Thymus (tissue), 11 donors: Measurements from ENCODE around the gene SOX6. TPM values are rescaled to one million over a fixed set of nuclear protein-coding genes. Genes with fewer than 3 reads are reported as not detected.

ENCODE experiments used
- DNase-seq, 9 donors: peaks; one replicate each; pipeline ENCODE4 v3.0.0-alpha.2; 2013; ENCODE audit warnings: low spot score in 9 of 9, low read depth in 6 of 9, missing footprints in 1 of 9
- H3K27ac ChIP-seq, 2 donors: one replicate each; pipeline ENCODE4 v1.5.1; 2013; ENCODE audit warnings: control low read depth in 1 of 2, low read depth in 1 of 2, low read length in 1 of 2, mild to moderate bottlenecking in 1 of 2, moderate library complexity in 1 of 2
- H3K27me3 ChIP-seq, 2 donors: one replicate each; pipeline ENCODE4 v1.5.1; 2013; ENCODE audit warnings: low read length in 1 of 2; ENCODE audit not compliant: control insufficient read depth in 2 of 2, insufficient read depth in 1 of 2
- H3K36me3 ChIP-seq, 2 donors: one replicate each; pipeline ENCODE4 v1.5.1; 2013; ENCODE audit warnings: low read length in 1 of 2, mild to moderate bottlenecking in 1 of 2, moderate library complexity in 1 of 2; ENCODE audit not compliant: control insufficient read depth in 2 of 2, insufficient read depth in 2 of 2
- H3K4me1 ChIP-seq, 2 donors: one replicate each; pipeline ENCODE4 v1.5.1; 2013; ENCODE audit warnings: low read length in 2 of 2; ENCODE audit not compliant: control insufficient read depth in 2 of 2, insufficient read depth in 2 of 2
- H3K4me3 ChIP-seq, 2 donors: one replicate each; pipeline ENCODE4 v1.5.1; 2013; ENCODE audit warnings: low read length in 2 of 2, control low read depth in 1 of 2, mild to moderate bottlenecking in 1 of 2
- H3K9me3 ChIP-seq, 2 donors: one replicate each; pipeline ENCODE4 v1.5.1; 2013; ENCODE audit warnings: low read length in 1 of 2, mild to moderate bottlenecking in 1 of 2; ENCODE audit not compliant: control insufficient read depth in 2 of 2, insufficient read depth in 1 of 2
- WGBS: extraction: QIAGEN DNeasy Blood & Tissue Kit; methylation state at CpG from one replicate; pipeline ENCODE4 v1.1.7; 2013; 5-methylcytosine and 5-hydroxymethylcytosine counted together
- polyA plus RNA-seq: library from polyadenylated mRNA; stranded (reverse); fragments of 200-250 nt; gene quantifications from one replicate; pipeline ENCODE4 v1.2.3, GENCODE V29; 2013
- total RNA-seq: library from RNA; stranded (reverse); fragments of 120-200 nt; gene quantifications from one replicate; pipeline ENCODE4 v1.2.4, GENCODE V29; 2013
- donor health status: healthy.

Gene SOX6
- total and polyA plus RNA-seq, 2 donors = 1.2 to 3.0 TPM

GRCh38 chr11:16296273-16296672 lies 60.1 kb downstream of the SOX6 start:
- no peaks in the 10 kb centered on the region for H3K36me3 ChIP-seq
- H3K27ac ChIP-seq = no peak overlapping the region
- no peak overlapping the region for H3K4me3 ChIP-seq
- DNase-seq = no peak
- H3K27me3 ChIP-seq = no peaks in the 10 kb centered on the region
- 96% methylated on average over 2 of the region's 2 CpGs for WGBS
- H3K4me1 ChIP-seq = no peaks in the 10 kb centered on the region
- H3K9me3 ChIP-seq = no peaks in the 10 kb centered on the region

GRCh38 chr11:16295592-16295991 lies 60.8 kb downstream of the SOX6 start:
- WGBS = 54% methylated on average over 1 of the region's 1 CpG
- Histone ChIP-seq H3K36me3 (no peaks in the 10 kb centered on the region), H3K9me3 (no peaks in the 10 kb centered on the region)

GRCh38 chr11:16293204-16293681 lies 63.1 kb downstream of the SOX6 start:
- 82% methylated on average over 2 of the region's 2 CpGs for WGBS
- no peak for DNase-seq
- Histone ChIP-seq H3K36me3 (no peaks in the 10 kb centered on the region), H3K27ac (no peak overlapping the region), H3K27me3 (no peaks in the 10 kb centered on the region), H3K4me3 (no peak overlapping the region), H3K4me1 (no peaks in the 10 kb centered on the region), H3K9me3 (no peaks in the 10 kb centered on the region)

More at GRCh38 chr11:16295592-16295991, 60.8 kb downstream of the SOX6 start:
- Histone ChIP-seq H3K4me1 (no peaks in the 10 kb centered on the region), H3K4me3 (no peak overlapping the region), H3K27me3 (no peaks in the 10 kb centered on the region), H3K27ac (no peak overlapping the region)
- DNase-seq = no peak

- Histone ChIP-seq H3K4me3 (no peak overlapping the region), H3K4me1 (no peaks in the 10 kb centered on the region), H3K27me3 (no peaks in the 10 kb centered on the region), H3K27ac (no peak overlapping the region), H3K36me3 (no peaks in the 10 kb centered on the region), H3K9me3 (no peaks in the 10 kb centered on the region)
- 96% methylated on average over 8 of the region's 8 CpGs for WGBS
- no peak for DNase-seq
These were observed 64.0 kb downstream of the SOX6 start for GRCh38 chr11:16292167-16292859.

DNA sequence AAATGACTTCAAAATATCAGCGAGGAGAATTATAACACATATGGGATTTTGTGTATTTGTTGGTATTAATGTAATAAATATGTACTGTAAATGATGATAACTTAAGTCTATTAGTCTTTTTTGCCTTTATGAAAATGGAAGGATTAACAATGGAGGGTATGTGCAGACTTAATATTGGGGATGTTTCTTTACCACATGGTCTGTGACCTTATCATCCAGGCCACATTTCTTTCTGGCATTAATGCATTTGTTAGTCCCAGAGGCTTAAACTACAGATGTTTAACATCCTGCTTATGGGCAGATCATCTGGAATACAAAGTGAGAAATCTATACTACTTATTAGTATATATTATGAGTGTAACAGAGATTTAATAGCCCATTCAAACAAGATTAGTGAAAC lies 64.6 kb downstream of the SOX6 start:
- Histone ChIP-seq H3K4me1 (no peaks in the 10 kb centered on the region), H3K4me3 (no peak overlapping the region), H3K27me3 (no peaks in the 10 kb centered on the region), H3K36me3 (no peaks in the 10 kb centered on the region), H3K9me3 (no peaks in the 10 kb centered on the region), H3K27ac (no peak overlapping the region)
- no peak for DNase-seq
- 90% methylated on average over 1 of the region's 1 CpG for WGBS

- DNase-seq = no peak
- Histone ChIP-seq H3K36me3 (no peaks in the 10 kb centered on the region), H3K27ac (no peak overlapping the region), H3K4me3 (no peak overlapping the region), H3K9me3 (no peaks in the 10 kb centered on the region), H3K27me3 (no peaks in the 10 kb centered on the region), H3K4me1 (no peaks in the 10 kb centered on the region)
- 93% methylated on average over 3 of the region's 3 CpGs for WGBS
These were observed 66.8 kb downstream of the SOX6 start for GRCh38 chr11:16289541-16289940.

DNA sequence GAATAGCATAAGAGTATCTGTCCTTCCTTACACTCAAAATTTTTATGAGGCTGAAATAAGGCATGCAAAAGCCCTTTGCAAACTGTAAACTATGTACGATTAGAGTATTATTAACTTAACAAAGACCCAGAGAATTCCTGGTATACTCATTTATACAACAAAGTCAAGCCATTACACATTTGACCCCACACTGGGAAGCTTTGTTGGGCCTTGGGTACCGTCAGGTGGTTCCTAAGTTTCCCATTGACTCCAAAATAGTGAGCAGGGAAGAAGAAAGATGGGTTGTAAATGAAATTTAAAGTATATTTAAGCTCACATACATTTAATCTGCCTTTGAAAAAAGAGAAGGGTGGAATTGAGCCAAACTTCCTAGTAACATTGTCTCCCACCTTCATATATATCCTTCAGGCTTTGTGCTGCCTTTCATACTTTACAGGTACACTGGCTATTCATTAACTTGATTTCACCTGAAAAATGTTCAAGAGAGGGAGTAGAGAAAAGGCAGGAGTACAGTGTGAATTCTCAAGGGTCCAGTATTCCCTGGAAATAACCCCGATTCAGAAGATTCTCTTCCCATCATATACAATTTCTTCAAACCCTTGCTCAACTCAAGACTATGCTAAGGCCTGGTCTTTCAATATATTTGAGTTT lies 68.6 kb downstream of the SOX6 start:
- WGBS = 95% methylated on average over 3 of the region's 3 CpGs
- Histone ChIP-seq H3K4me1 (no peaks in the 10 kb centered on the region), H3K4me3 (no peak overlapping the region), H3K36me3 (no peaks in the 10 kb centered on the region), H3K27me3 (no peaks in the 10 kb centered on the region), H3K27ac (no peak overlapping the region), H3K9me3 (no peaks in the 10 kb centered on the region)
- no peak for DNase-seq

DNA sequence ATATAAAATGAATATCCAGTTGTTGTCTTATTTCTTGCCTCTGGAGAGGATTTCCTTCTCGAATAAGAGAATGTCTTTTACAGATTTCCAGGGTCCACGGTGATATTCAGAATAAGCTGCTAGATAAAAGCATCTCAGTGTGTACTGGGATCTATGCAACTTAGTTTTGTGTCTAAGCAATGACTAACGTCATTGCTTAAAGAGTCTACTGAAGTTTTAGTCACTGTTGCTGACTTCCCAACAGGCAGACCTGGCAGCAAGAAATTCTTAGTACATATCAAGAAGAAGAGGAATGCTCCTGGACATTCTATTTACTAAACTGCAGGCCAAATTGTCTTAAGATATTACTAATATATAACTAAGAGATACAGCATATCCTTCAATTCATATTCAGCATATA lies 70.3 kb downstream of the SOX6 start:
- no peaks in the 10 kb centered on the region for H3K36me3 ChIP-seq
- WGBS = 76% methylated on average over 3 of the region's 3 CpGs
- no peak overlapping the region for H3K27ac ChIP-seq
- no peaks in the 10 kb centered on the region for H3K4me1 ChIP-seq
- H3K4me3 ChIP-seq = no peak overlapping the region
- H3K9me3 ChIP-seq = no peaks in the 10 kb centered on the region
- H3K27me3 ChIP-seq = no peaks in the 10 kb centered on the region
- DNase-seq = no peak

DNA sequence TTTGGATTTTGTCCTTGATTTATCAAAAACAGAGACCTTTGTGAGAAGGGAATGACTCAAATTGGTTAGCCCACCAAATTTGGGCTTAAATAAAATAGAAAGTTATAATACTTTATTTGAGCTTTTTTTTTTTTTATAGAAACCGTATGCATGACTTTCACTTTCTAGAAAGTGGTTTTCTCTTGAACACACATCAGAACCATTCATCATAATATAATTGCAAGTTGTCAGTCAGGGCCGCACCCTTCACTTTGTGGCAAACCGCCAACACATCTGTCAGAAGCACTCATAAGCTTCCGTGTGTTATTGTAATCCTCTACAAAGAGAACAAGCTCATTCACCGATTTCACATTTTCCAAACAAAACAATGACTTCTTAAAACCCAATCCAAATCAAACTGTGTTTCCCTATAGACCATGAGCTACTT lies 76.1 kb downstream of the SOX6 start:
- H3K36me3 ChIP-seq = no peaks in the 10 kb centered on the region
- H3K27ac ChIP-seq = no peak overlapping the region
- 7% methylated on average over 5 of the region's 5 CpGs for WGBS
- no peak overlapping the region for H3K4me3 ChIP-seq
- no peaks in the 10 kb centered on the region for H3K27me3 ChIP-seq
- H3K9me3 ChIP-seq = no peaks in the 10 kb centered on the region
- DNase-seq = peak in 7 of 9 donors; percentile 16 to 68 (median 21)
- H3K4me1 ChIP-seq = no peaks in the 10 kb centered on the region
